ENCODE data around the gene PFKFB2.

Gene PFKFB2

DNA sequence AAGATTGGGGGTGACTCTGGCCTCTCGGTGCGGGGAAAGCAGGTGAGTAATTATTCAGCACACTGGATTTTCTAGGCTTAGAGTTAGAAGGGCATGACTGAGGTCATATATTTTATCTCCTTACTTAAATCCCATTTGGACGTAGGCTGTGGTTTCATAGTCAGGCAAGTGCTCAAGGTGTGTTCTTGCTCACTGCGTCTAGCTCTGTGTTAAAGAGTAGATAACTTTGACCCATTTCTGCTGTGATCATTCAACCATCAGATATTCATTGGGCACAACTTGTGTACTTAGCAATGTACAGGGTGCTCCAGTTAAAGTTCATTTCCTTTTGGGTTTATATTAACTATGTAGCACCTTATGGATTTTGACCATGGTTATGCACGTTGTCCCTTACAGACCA lies 14.6 kb downstream of the PFKFB2 start:
- Histone ChIP-seq H3K36me3 (no peaks in the 10 kb centered on the region), H3K27me3 (ENCODE audit: insufficient read depth, low read depth, severe bottlenecking) (peaks cover 100% of the 10 kb centered on the region), H3K4me3 (ENCODE audit: low read depth, low read length) (no peak overlapping the region), H3K27ac (no peak overlapping the region), H3K9me3 (ENCODE audit: severe bottlenecking) (peaks cover 2% of the 10 kb centered on the region)
- DNase-seq = no peak
- no peak for TF ChIP-seq CTCF (IDR thresholded peaks at IDR 0.05; ENCODE audit: low read depth, low read length)

DNA sequence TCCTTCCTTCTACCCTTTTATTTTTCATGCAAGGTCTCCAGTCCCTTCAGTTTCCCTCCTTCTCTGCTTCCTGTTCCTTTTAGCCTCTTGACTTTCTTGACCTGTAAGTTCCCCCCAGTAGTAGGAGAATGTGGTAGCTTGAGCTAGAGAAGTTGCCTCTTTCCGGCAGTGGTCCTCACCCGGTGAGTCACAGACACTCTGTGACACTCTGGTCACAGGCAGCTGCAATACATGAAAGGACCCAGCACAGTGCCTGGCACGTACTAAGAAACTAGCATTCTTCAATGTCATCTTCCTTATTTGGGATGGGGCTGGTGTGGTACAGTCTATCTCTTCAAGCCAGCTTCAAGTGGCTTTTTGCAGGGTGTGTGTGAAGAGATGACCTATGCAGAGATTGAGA lies 16.0 kb downstream of the PFKFB2 start:
- no peak for TF ChIP-seq CTCF (IDR thresholded peaks at IDR 0.05; ENCODE audit: low read depth, low read length)
- Histone ChIP-seq H3K27ac (no peak overlapping the region), H3K4me3 (ENCODE audit: low read depth, low read length) (no peak overlapping the region), H3K9me3 (ENCODE audit: severe bottlenecking) (no peaks in the 10 kb centered on the region), H3K27me3 (ENCODE audit: insufficient read depth, low read depth, severe bottlenecking) (peaks cover 100% of the 10 kb centered on the region), H3K36me3 (no peaks in the 10 kb centered on the region)
- no peak for DNase-seq

GRCh38 chr1:207069858-207070506 lies 16.9 kb downstream of the PFKFB2 start:
- H3K9me3 ChIP-seq (ENCODE audit: severe bottlenecking) = no peaks in the 10 kb centered on the region
- no peak overlapping the region for H3K27ac ChIP-seq
- TF ChIP-seq CTCF (IDR thresholded peaks at IDR 0.05; ENCODE audit: low read depth, low read length) = no peak
- H3K4me3 ChIP-seq (ENCODE audit: low read depth, low read length) = no peak overlapping the region
- no peaks in the 10 kb centered on the region for H3K36me3 ChIP-seq
- DNase-seq = no peak
- peaks cover 100% of the 10 kb centered on the region for H3K27me3 ChIP-seq (ENCODE audit: insufficient read depth, low read depth, severe bottlenecking)

DNA sequence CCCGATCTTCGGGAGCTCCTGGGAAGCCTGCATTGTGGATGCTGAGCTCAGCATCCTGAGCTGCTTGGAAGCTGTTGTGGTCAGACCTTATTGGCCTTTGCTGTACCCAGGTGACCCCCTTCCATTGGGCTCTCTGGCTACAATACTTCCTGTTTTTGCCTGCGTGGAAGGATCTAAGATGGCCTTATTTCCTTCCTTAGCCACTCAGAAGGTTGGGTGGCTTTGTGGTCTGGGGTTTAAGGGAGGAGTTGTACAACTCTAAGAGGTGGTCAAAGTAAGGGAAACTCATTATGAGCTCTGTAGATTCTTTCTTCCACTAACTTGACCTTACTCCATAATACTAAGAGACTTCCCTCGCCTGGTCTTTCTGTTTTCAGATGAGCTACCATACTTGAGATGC lies 17.7 kb downstream of the PFKFB2 start:
- H3K36me3 ChIP-seq = no peaks in the 10 kb centered on the region
- DNase-seq = no peak
- peaks cover 100% of the 10 kb centered on the region for H3K27me3 ChIP-seq (ENCODE audit: insufficient read depth, low read depth, severe bottlenecking)
- TF ChIP-seq CTCF (IDR thresholded peaks at IDR 0.05; ENCODE audit: low read depth, low read length) = no peak
- H3K4me3 ChIP-seq (ENCODE audit: low read depth, low read length) = no peak overlapping the region
- no peaks in the 10 kb centered on the region for H3K9me3 ChIP-seq (ENCODE audit: severe bottlenecking)
- no peak overlapping the region for H3K27ac ChIP-seq

DNA sequence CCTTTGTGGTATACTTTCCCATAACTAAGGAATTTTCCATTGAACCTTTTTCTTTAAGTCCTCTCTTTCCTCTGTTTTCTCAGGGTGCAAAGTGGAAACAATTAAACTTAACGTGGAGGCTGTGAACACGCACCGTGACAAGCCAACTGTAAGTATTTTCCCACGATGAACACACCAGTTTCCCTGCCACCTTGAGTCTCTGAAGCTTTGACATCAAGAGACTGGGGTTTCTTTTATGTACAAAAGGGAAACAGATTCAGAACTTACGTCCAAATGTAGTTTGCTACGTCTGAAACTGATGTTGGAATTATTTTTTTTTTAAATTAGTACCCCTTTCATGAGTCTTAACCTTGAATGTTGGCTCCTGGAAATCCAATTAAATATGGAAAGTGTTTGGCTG lies 18.4 kb downstream of the PFKFB2 start:
- no peak overlapping the region for H3K4me3 ChIP-seq (ENCODE audit: low read depth, low read length)
- no peak for TF ChIP-seq CTCF (IDR thresholded peaks at IDR 0.05; ENCODE audit: low read depth, low read length)
- H3K27me3 ChIP-seq (ENCODE audit: insufficient read depth, low read depth, severe bottlenecking) = peaks cover 100% of the 10 kb centered on the region
- DNase-seq = no peak
- H3K36me3 ChIP-seq = no peaks in the 10 kb centered on the region
- no peaks in the 10 kb centered on the region for H3K9me3 ChIP-seq (ENCODE audit: severe bottlenecking)
- no peak overlapping the region for H3K27ac ChIP-seq

GRCh38 chr1:207072233-207072632 lies 19.2 kb downstream of the PFKFB2 start:
- no peaks in the 10 kb centered on the region for H3K36me3 ChIP-seq
- H3K9me3 ChIP-seq (ENCODE audit: severe bottlenecking) = no peaks in the 10 kb centered on the region
- H3K27me3 ChIP-seq (ENCODE audit: insufficient read depth, low read depth, severe bottlenecking) = peaks cover 100% of the 10 kb centered on the region
- H3K4me3 ChIP-seq (ENCODE audit: low read depth, low read length) = no peak overlapping the region
- no peak for TF ChIP-seq CTCF (IDR thresholded peaks at IDR 0.05; ENCODE audit: low read depth, low read length)
- no peak overlapping the region for H3K27ac ChIP-seq
- DNase-seq = no peak
